NCI-H146 (cell line): ENCODE data around the gene GAREM2.
"Not testable (repeated sequence)": the region's sequence is repeated elsewhere in the genome, so short reads cannot be mapped to it uniquely, and the experiment has no call there.

Experiments used
- DNase-seq: peaks from one replicate; lab custom pipeline; 2025; lab: John Stamatoyannopoulos, UW

Gene GAREM2

DNA sequence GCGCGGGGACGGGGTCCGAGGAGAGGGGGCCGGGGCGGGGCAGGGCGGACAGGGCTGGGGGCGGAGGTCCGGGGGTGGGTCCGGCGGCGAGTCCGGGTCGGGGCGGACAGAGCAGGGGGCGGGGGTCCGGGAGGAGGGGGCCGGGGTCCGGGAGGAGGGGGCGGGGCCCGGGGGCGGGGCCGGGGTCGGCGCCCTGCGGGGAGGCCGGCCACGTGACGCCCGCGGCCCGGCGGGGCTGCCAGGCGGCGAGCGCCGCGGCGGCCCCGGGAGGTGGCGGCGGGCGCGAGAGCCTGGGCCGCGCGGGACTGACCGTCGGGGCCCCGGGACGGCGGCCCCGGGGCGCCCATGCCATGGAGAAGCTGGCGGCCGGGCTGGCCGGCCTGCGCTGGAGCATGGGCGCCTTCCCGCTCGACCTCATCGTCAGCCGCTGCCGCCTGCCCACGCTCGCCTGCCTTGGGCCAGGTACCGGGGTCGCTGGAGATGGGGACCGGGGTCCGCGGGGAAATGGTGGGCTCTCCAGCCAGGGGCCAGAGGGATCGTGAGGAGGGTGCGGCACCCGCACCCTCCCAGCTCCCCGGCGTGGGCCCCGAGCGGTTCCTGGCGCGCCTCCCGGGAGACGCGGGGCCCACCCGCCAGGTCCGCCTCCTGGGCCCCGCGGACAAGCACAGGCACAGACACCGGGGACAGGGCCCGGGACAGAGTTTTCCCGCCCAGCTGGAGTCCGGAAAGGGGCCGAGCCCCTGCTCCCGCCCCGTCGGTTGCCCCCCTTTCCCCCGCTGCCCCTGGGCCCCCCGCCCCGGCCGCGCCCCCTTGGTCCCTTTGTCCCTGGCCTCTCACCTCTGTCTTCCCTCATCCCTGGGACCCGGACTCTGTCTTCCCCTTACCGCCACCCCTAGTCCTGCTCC lies at the start of gene GAREM2:
Gene GAREM2, plus strand, starts transcription at position 218 of the 905 bp plus-strand sequence. Its CDS starts 133 bp downstream, at position 351.
- peak; percentile 46 for DNase-seq

- DNase-seq: no peak
Measured at GRCh38 chr2:26123426-26123825, 49.5 kb upstream of the GAREM2 start.

DNA sequence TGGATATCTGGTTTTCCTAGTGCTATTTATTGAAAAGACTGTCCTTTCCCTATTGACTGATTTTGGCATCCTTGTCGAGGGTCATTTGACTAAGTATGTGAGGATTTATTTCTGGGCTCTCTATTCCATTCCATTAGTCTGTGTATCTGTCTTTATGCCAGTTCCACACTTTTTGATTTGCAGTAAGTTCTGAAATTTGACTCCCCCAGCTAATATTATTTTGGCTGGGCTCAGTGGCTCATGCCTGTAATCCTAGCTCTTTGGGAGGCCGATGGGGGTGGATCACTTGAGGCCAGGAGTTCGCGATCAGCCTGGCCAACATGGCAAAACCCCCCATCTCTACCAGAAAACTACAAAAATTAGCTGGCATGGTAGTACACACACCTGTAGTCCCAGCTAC lies 46.8 kb upstream of the GAREM2 start:
- no peak for DNase-seq

GRCh38 chr2:26128176-26128575 lies 44.7 kb upstream of the GAREM2 start:
- no peak for DNase-seq

DNA sequence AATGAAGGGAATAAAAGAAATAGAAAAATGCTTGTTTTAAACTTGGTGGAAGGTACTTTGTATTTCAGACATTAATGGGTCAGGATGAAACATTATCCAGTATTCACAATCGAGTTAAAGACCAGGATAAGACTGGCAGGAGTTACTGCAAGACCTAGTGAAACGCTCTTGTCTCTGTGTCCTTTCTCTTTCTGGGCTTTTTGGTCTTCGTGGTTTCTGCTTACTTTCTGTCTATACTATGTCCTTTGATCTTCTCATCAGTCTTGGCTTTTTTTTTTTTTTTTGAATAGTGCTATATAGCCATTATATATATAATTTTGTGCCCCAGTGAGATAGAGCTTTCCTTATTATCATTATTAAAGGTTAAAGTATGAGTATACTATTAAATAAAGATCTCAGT lies 42.1 kb upstream of the GAREM2 start:
- DNase-seq: no peak

- DNase-seq: no peak
Measured at GRCh38 chr2:26136451-26136850, 36.4 kb upstream of the GAREM2 start.

GRCh38 chr2:26139269-26140183 lies 33.4 kb upstream of the GAREM2 start:
- no peak for DNase-seq

GRCh38 chr2:26141145-26141769 lies 31.6 kb upstream of the GAREM2 start:
- no peak for DNase-seq

DNA sequence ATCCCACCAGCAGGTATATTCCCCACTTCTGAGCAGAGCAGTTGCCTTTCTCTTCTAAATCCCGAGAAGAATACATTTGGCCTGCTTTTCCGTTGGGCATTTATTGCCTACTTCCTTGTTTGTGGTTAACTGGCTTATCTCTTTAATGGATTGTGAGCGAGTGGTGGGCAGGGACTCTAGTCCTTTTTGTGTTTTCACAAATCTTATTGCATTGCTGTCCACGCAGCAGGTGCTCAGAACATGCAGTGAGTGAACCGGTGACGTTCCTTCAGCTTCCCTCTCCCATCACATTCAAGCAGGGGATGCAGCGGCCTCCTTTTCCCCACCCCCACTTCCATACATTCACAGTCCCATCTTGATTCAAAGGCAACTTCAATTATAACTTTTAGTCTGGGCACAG lies 28.9 kb upstream of the GAREM2 start:
- DNase-seq: peak; percentile 32

DNA sequence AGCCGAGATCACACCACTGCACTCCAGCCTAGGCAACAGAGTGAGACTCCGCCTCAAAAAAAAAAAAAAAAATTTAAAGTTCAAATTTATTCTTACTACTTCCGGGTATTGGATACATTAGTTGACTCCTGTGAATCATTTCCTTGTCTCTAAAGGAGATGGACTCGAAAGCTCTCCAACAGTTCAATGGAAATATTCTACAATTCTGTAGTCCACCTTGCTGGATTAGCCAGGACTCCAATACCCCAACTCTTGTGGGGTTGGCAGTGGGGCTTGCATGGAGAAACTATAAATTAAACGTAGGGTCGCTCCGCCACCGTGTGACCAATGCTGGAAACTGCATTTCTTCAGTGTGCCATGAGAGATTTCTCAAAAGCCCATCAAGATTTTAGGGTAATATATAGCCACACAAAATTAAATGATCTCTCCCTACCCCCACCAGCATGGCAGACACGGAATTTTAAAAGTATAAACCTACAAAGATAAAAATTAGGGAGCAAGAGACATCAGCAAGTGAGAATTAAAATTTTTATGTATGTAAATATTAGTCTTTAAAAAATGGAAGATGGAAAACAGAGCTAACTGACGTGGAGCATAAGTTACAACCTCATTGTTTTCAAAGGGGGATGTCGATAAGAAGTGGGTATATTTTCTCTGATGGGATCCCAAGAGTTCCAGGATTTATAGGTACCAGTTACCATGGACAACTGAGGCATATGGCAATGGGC lies 27.8 kb upstream of the GAREM2 start:
- peak; percentile 48 for DNase-seq

DNA sequence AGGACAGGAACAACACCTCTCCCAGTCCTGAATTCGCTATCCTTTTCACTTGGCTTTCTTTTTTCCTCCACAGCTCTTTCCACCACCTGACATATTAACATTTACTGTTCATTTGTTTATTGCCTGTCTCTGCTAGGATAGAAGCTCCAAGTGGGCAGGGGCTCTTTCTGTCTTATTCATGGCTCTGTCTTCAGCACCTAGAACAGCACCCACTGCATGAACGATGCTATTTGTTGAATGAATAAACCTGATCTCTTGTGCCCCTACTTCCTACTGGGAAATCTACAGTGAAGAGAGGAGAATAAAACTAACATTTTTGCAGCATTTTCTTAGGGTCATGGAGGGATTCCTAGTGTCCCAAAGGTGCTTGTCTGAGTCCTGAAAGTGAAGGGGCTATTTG lies 24.4 kb upstream of the GAREM2 start:
- no peak for DNase-seq

- no peak for DNase-seq
Measured at GRCh38 chr2:26150243-26150642, 22.6 kb upstream of the GAREM2 start.

GRCh38 chr2:26157580-26157979 lies 15.3 kb upstream of the GAREM2 start:
- no peak for DNase-seq

DNA sequence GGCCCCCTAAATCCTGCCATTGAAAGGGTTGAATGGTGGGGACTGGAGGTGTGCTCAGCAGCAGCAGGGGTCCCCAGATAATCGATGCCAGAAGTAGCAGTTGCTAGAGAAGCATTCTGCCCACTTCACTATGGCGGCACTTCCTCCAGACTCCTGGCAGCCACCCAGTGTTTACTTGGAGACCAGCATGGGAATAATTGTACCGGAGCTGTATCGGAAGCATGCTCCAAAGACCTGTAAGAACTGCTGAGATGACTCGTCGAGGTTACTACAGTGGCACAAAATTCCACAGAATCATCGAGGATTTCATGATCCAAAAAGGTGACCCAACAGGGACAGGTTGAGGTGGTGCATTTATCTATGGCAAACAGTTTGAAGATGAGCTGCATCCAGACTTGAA lies 11.0 kb upstream of the GAREM2 start:
- DNase-seq: peak; percentile 8

DNA sequence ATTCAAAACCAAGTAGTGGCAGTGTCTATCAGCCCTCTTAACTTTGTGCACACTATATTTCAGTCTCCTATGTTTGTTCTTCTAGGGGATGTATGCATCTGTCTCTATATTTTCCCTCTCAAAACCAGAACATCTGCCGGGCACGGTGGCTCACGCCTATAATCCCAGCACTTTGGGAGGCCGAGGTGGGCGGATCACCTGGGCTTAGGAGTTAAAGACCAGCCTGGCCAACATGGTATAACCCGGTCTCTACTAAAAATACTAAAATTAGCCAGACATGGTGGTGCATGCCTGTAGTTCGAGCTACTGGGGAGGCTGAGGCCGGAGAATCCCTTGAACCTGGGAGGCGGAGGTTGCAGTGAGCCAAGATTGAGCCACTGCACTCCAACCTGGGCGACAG lies 9.9 kb upstream of the GAREM2 start:
- no peak for DNase-seq

DNA sequence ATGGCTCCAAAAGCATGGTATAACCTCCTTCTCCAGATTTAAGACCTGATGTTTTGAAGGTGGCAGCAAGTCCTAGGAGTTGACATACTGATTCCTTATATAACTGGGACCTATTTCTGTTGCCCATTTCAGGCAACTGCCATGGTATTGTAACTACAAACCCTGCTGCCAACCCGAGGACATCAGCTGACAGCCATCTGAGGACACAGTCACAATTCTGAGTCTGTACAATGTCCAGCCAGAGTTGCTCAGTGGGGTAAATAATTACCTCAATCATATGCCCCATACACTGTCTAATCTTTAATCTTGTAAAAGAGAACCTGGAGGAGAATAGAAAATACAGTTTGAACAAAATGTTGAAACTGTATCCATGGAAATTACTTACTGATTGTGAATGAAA lies 8.7 kb upstream of the GAREM2 start:
- no peak for DNase-seq

DNA sequence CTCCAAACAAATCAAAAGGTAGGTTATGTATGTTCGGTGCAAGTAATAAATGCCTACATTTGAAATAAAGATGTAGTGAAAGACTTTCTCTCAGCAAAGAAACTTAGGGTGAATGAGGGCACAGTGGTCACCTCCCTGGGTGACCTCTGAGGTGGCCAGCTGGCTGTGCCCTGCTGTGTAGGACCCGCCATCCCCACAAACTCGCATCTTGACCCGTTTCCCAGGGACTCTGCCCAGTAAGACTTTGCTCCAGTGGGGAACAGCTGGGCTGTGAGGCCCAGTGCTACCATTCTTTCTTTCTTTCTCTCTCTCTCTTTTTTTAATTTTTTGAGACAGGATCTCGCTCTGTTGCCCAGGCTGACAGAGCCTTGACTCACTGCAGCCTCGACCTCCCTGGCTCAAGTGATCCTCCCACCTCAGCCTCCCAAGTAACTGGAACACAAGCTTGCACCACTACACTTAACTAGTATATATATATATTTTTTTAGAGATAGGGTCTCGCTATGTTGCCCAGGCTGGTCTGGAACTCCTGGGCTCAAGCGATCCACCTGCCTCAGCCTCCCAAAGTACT lies 8.2 kb upstream of the GAREM2 start:
- DNase-seq: no peak

GRCh38 chr2:26165403-26165802 lies 7.5 kb upstream of the GAREM2 start:
- DNase-seq: no peak

- not testable (repeated sequence) for DNase-seq
Measured at GRCh38 chr2:26166541-26166940, 6.3 kb upstream of the GAREM2 start.

DNA sequence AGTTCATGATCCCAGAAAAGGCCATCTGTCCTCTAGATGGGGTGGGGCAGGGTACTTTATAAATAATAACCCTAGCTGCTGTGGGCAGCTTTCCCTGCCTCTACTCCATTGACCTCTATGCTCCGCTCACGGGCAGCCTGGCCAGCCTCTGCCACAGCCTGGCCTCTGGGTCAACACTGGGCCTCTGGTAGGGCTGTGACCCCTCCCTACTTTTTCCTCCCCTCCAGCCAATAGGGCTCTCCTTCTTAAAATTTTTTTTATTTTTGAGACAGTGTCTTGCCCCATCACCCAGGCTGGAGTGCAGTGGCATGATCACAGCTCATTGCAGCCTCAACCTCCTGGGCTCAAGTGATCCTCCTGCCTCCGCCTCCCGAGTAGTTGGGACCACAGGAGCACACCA lies 4.1 kb upstream of the GAREM2 start:
- DNase-seq: no peak

DNA sequence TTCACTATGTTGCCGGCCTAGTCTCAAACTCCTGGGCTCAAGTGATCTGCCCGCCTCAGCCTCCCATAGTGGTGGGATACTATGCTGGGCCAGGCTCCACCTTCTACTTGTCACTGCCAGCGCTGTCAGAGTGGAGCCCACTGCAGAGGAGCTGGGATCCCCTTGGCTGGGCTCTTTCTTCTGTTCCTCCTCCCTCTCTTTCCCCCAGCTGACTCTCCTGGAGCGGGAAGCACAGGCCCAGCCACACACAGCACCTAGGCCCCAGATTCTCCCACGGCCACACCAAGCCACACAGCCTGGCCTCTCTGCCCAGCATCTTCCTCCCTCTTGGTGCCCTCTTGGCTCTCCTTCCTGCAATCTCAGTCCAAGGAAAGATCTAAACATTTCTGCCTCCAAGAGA lies 3.7 kb upstream of the GAREM2 start:
- DNase-seq: no peak
